GM12878 (cell line): ENCODE measurements around the gene SHC1. TPM values are rescaled to one million over a fixed set of nuclear protein-coding genes. Genes with fewer than 3 reads are reported as not detected.

Source experiments
- BHLHE40 ChIP-seq, 2 experiments: fragments of 450-650 bp in 1 of 2; IDR thresholded peaks; 2 replicates each; pipeline ENCODE4 v1.6.1; 2011 to 2017; ENCODE audit warnings: low read depth in 2 of 2, borderline replicate concordance in 1 of 2, improper control_type of control experiment in 1 of 2, low read length in 1 of 2, mild to moderate bottlenecking in 1 of 2
- CUX1 ChIP-seq: IDR thresholded peaks from 2 replicates; pipeline ENCODE4 v1.6.1; 2012; ENCODE audit warnings: improper control_type of control experiment, low read depth, low read length; ENCODE audit not compliant: insufficient replicate concordance
- E2F8 ChIP-seq: fragments of 450-650 bp; IDR thresholded peaks from 2 replicates; pipeline ENCODE4 v1.6.1; 2018; ENCODE audit warnings: mild to moderate bottlenecking, low read depth, moderate library complexity; ENCODE audit not compliant: partially characterized antibody
- ESRRA ChIP-seq: IDR thresholded peaks from 2 replicates; pipeline ENCODE4 v1.6.1; 2012; ENCODE audit warnings: mild to moderate bottlenecking, low read length, improper control_type of control experiment
- EZH2 ChIP-seq: IDR thresholded peaks from 2 replicates; pipeline ENCODE4 v1.6.1; 2012; ENCODE audit warnings: low read depth, mild to moderate bottlenecking, control low read depth, inconsistent platforms, low read length, borderline replicate concordance; ENCODE audit not compliant: control insufficient read depth
- HDGF ChIP-seq: fragments of 450-650 bp; IDR thresholded peaks from 2 replicates; pipeline ENCODE4 v1.6.1; 2016; ENCODE audit warnings: antibody characterized with exemption
- IKZF2 ChIP-seq, 2 experiments: fragments of 450-650 bp; IDR thresholded peaks; 2 replicates each; pipeline ENCODE4 v1.6.1; 2017; ENCODE audit warnings: mild to moderate bottlenecking in 2 of 2, moderate library complexity in 2 of 2
- NKRF ChIP-seq: fragments of 450-650 bp; conservative IDR thresholded peaks from 2 replicates; pipeline ENCODE4 v1.6.1; 2017; ENCODE audit warnings: mild to moderate bottlenecking, moderate library complexity
- PAX8 ChIP-seq: fragments of 450-650 bp; IDR thresholded peaks from 2 replicates; pipeline ENCODE4 v1.6.1; 2017; ENCODE audit warnings: mild to moderate bottlenecking, moderate library complexity
- POLR2A ChIP-seq: IDR thresholded peaks from 2 replicates; pipeline ENCODE4 v1.6.1; 2011; ENCODE audit warnings: low read depth, mild to moderate bottlenecking, low read length
- RB1 ChIP-seq: fragments of 450-650 bp; formaldehyde crosslinking; IDR thresholded peaks from 2 replicates; pipeline ENCODE4 v1.6.1; 2017; ENCODE audit warnings: mild to moderate bottlenecking, borderline replicate concordance
- SKIL ChIP-seq: fragments of 450-650 bp; IDR thresholded peaks from 2 replicates; pipeline ENCODE4 v1.6.1; 2017; ENCODE audit warnings: mild to moderate bottlenecking, low read depth, inconsistent platforms; ENCODE audit not compliant: poor library complexity, severe bottlenecking
- SMARCA5 ChIP-seq: fragments of 450-650 bp; IDR thresholded peaks from 2 replicates; pipeline ENCODE4 v1.6.1; 2017; ENCODE audit warnings: mild to moderate bottlenecking
- SP1 ChIP-seq: IDR thresholded peaks from one replicate; pipeline ENCODE4 v1.6.1; 2011; ENCODE audit warnings: low read depth, low read length
- STAT3 ChIP-seq: IDR thresholded peaks from 2 replicates; pipeline ENCODE4 v1.6.1; 2011; ENCODE audit warnings: low read depth, low read length, improper control_type of control experiment
- TAF1 ChIP-seq: IDR thresholded peaks from 2 replicates; pipeline ENCODE4 v1.6.1; 2011; ENCODE audit warnings: mild to moderate bottlenecking, low read depth, low read length, borderline replicate concordance
- TCF3 ChIP-seq: IDR thresholded peaks from 2 replicates; pipeline ENCODE4 v1.6.1; 2012; ENCODE audit warnings: low read depth, mild to moderate bottlenecking, low read length, borderline replicate concordance; ENCODE audit not compliant: insufficient read depth
- ZNF622 ChIP-seq: fragments of 450-650 bp; IDR thresholded peaks from 2 replicates; pipeline ENCODE4 v1.6.1; 2017; ENCODE audit warnings: mild to moderate bottlenecking, inconsistent platforms
- polyA plus RNA-seq, 11 experiments: library from polyadenylated mRNA; depleted of rRNA in 4 of 11; unstranded in 6 of 11; stranded (reverse) in 5 of 11; fragments of >200 nt; fragmentation: Nextera tagmentation in 4 of 11; fragmentation: Illumina TruSeq in 1 of 11; extraction: Ambion mirVana in 4 of 11; extraction: Trizol in 1 of 11; gene quantifications; 1 replicate in 1 of 11; 2 replicates in 10 of 11; pipeline versions ENCODE4 v1.2.1 to v1.2.3, GENCODE V29; 2011 to 2016; ENCODE audit warnings: inconsistent platforms in 2 of 11, missing spikeins in 2 of 11, low read depth in 1 of 11
- total RNA-seq, 4 experiments: library from RNA; depleted of rRNA in 3 of 4; stranded (reverse); fragments of >200 nt in 3 of 4; fragmentation: Illumina TruSeq in 1 of 4; extraction: Trizol in 1 of 4; gene quantifications; 2 replicates each; pipeline versions ENCODE4 v1.2.1 to v1.2.3, GENCODE V29; 2013 to 2021

Gene SHC1
- total and polyA plus RNA-seq, 10 of the 15 experiments (the other 5 are each of a cell fraction or from before 2014, with no cell fraction given), result 2.6 to 49.3 (median 25.2) TPM

GRCh38 chr1:154955039-154955717 is 15.4 kb downstream of the SHC1 start (continued):
- TF ChIP-seq ZNF622 (no peak), POLR2A (peak; percentile 52; the same call in 1 of the 2 replicates), CUX1 (no peak), SP1 (no peak), PAX8 (no peak), STAT3 (no peak), NKRF (no peak), E2F8 (no peak), RB1 (no peak), SMARCA5 (no peak), HDGF (no peak), TAF1 (no peak), EZH2 (no peak), IKZF2 (IDR thresholded peaks at IDR 0.05) (peak in 1 of 2 experiments; percentile 46; a peak in 1 of 4 replicates), SKIL (peak; percentile 4), ESRRA (no peak), BHLHE40 (IDR thresholded peaks at IDR 0.05; ENCODE audit: borderline replicate concordance in 1 of 2, low read depth in 2 of 2, low read length in 1 of 2) (0 out of 4 replicates have a peak, but pooled peaks of 1 of the 2 experiments have one; percentile 15), TCF3 (0 out of 2 replicates have a peak, but pooled peaks have one; percentile 65)
